CD8-positive, alpha-beta memory T cell (primary cell): Measurements from ENCODE around the gene SIPA1L3. TPM values are rescaled to one million over a fixed set of nuclear protein-coding genes. Genes with fewer than 3 reads are reported as not detected.

ENCODE experiments used
- CTCF ChIA-PET: fragments of 350-600 bp; sonication (Branson Sonifier 250); formaldehyde crosslinking; loops from one replicate; lab custom pipeline; 2021; ENCODE audit warnings: antibody characterized with exemption; lab: Charles Lee
- POLR2A ChIA-PET: fragments of 350-600 bp; sonication (Branson Sonifier 250); formaldehyde crosslinking; loops from one replicate; lab custom pipeline; 2021; ENCODE audit warnings: antibody characterized with exemption; lab: Charles Lee
- DNase-seq, 5 donors: peaks; one replicate each; pipeline versions ENCODE4 v3.0.0 to v3.0.0-alpha.2; 2020 to 2022; ENCODE audit warnings: mixed read lengths in 1 of 5
- H3K27ac ChIP-seq: one replicate; pipeline ENCODE4 v1.7.0; 2013; ENCODE audit warnings: low read depth, mild to moderate bottlenecking, low read length, moderate library complexity
- H3K27me3 ChIP-seq: 2 replicates; pipeline ENCODE4 v1.7.0; 2013; ENCODE audit warnings: low read length, mild to moderate bottlenecking; ENCODE audit not compliant: insufficient read depth, poor library complexity, severe bottlenecking
- H3K36me3 ChIP-seq: 2 replicates; pipeline ENCODE4 v1.7.0; 2013; ENCODE audit warnings: mild to moderate bottlenecking, low read length, moderate library complexity; ENCODE audit not compliant: insufficient read depth
- H3K4me1 ChIP-seq: 2 replicates; pipeline ENCODE4 v1.7.0; 2013; ENCODE audit warnings: mild to moderate bottlenecking, low read length, moderate library complexity; ENCODE audit not compliant: insufficient read depth
- H3K4me3 ChIP-seq: 2 replicates; pipeline ENCODE4 v1.7.0; 2013; ENCODE audit warnings: mild to moderate bottlenecking, low read length
- H3K9me3 ChIP-seq: 2 replicates; pipeline ENCODE4 v1.7.0; 2013; ENCODE audit warnings: mild to moderate bottlenecking, low read length
- H3K27ac Mint-ChIP-seq, 8 donors: one replicate each; pipeline ENCODE4 v1.8.0; 2020 to 2021; ENCODE audit warnings: mixed read lengths in 8 of 8, mild to moderate bottlenecking in 6 of 8, inconsistent platforms in 3 of 8, moderate library complexity in 3 of 8
- H3K27me3 Mint-ChIP-seq, 2 donors: one replicate each; pipeline ENCODE4 v1.8.0; 2020 to 2021; ENCODE audit warnings: mixed read lengths in 2 of 2, mild to moderate bottlenecking in 1 of 2, moderate library complexity in 1 of 2
- H3K36me3 Mint-ChIP-seq, 3 donors: one replicate each; pipeline ENCODE4 v1.8.0; 2020 to 2021; ENCODE audit warnings: mixed read lengths in 3 of 3, inconsistent platforms in 1 of 3, mild to moderate bottlenecking in 1 of 3
- H3K4me1 Mint-ChIP-seq, 3 donors: one replicate each; pipeline ENCODE4 v1.8.0; 2020 to 2021; ENCODE audit warnings: mixed read lengths in 3 of 3, inconsistent platforms in 1 of 3, mild to moderate bottlenecking in 1 of 3
- H3K4me3 Mint-ChIP-seq, 7 donors: one replicate each; pipeline ENCODE4 v1.8.0; 2020 to 2021; ENCODE audit warnings: mixed read lengths in 7 of 7, mild to moderate bottlenecking in 6 of 7, moderate library complexity in 4 of 7, inconsistent platforms in 2 of 7
- H3K9me3 Mint-ChIP-seq, 5 donors: one replicate each; pipeline ENCODE4 v1.8.0; 2020 to 2022; ENCODE audit warnings: mixed read lengths in 5 of 5, mild to moderate bottlenecking in 3 of 5, moderate library complexity in 2 of 5, inconsistent platforms in 1 of 5
- polyA plus RNA-seq: library from polyadenylated mRNA; unstranded; fragments of 300-500 nt; fragmentation: Illumina TruSeq; gene quantifications from one replicate; pipeline ENCODE4 v1.2.3, GENCODE V29; 2021
- total RNA-seq, 2 experiments: library from RNA; stranded (reverse); gene quantifications; one replicate each; pipeline ENCODE4 v1.2.3, GENCODE V29; 2021

SIPA1L3 gene
- total and polyA plus RNA-seq, 3 experiments from 2014 or later = 5.4 to 14.8 (median 11.5) TPM

DNA sequence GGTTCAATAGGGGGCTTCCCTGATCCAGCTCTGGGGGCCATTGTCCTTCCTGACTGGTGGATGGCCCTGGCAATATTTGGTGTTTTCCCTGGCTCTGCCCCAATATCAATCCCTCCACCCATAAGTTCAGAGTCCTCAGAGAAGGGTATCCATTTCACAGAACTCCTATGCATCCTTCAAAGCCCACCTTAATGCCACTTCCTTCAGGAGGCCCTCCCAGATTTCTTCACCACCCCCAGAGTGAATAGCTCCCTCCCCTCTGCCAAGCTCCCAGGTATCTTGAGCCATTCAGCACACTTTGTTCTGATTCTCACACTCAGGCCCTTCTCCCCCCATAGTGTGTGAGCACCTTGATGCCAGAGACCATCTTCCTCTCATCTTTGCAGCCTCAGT is 343.4 kb downstream of the SIPA1L3 start:
- no peak overlapping the region for H3K4me3 ChIP-seq
- Mint-ChIP-seq H3K9me3 (no peaks in the 10 kb centered on the region), H3K4me3 (no peak overlapping the region), H3K27me3 (peaks cover 16 to 22% of the 10 kb centered on the region in 2 donors), H3K4me1 (no peaks in the 10 kb centered on the region), H3K36me3 (no peaks in the 10 kb centered on the region), H3K27ac (no peak overlapping the region)
- ChIA-PET POLR2A (no interaction called here), CTCF (interaction anchor here (0.6 to 1.5 kb wide), 3 partner anchors 8 to 84 kb away, joined by 3 to 5 read pairs (median 3); no protein-coding TSS in a partner anchor)
- no peaks in the 10 kb centered on the region for H3K9me3 ChIP-seq
- no peak for DNase-seq
- no peaks in the 10 kb centered on the region for H3K4me1 ChIP-seq
- no peaks in the 10 kb centered on the region for H3K27me3 ChIP-seq
- no peaks in the 10 kb centered on the region for H3K36me3 ChIP-seq
- no peak overlapping the region for H3K27ac ChIP-seq

DNA sequence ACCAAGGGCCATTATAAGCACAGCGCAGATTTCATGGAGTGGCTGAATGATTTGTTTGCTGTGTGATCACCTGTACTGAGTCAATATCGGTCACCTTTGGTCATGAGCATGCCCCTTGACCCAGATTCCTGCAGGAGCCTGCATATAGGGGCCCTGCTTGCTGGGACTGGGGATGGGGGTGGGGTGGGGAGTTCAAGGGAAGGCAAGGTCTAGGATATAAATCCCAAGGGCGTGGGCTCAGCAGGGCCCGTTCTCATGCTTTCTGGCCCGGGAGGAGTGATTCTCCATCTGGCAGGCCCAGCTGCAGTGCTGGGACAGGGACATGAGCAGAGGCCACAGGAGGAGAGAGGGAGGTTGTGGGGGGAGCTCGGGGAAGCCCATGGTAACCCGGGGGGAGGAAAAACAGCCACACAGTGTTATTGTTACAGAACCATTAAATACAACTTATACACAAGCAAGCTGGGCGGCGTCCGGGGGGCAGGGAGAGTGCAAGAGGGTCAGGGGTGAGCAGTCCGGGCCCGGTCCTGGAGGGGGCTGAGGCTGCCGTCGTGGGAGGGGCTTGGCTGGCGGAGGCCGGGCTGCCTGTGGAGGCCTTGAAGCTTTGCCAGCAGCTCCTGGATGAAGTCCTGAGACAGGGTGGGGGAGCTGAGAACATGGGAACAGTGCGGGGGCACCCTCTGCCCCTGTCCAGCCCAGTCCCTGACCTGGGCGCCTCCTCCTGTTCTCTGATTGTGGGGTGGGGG is 344.0 kb downstream of the SIPA1L3 start:
- no peak overlapping the region for H3K4me3 ChIP-seq
- no peaks in the 10 kb centered on the region for H3K9me3 ChIP-seq
- DNase-seq = no peak
- ChIA-PET CTCF (interaction anchor here (1.1 to 1.5 kb wide), 2 partner anchors 9 to 83 kb away, joined by 3 to 5 read pairs; no protein-coding TSS in a partner anchor), POLR2A (no interaction called here)
- no peak overlapping the region for H3K27ac ChIP-seq
- H3K4me1 ChIP-seq = no peaks in the 10 kb centered on the region
- no peaks in the 10 kb centered on the region for H3K36me3 Mint-ChIP-seq
- H3K36me3 ChIP-seq = no peaks in the 10 kb centered on the region
- H3K27me3 ChIP-seq = no peaks in the 10 kb centered on the region
- no peaks in the 10 kb centered on the region for H3K9me3 Mint-ChIP-seq
- H3K4me3 Mint-ChIP-seq = no peak overlapping the region
- H3K4me1 Mint-ChIP-seq = no peaks in the 10 kb centered on the region
- H3K27me3 Mint-ChIP-seq = peaks cover 20 to 26% of the 10 kb centered on the region in 2 donors
- H3K27ac Mint-ChIP-seq = no peak overlapping the region

DNA sequence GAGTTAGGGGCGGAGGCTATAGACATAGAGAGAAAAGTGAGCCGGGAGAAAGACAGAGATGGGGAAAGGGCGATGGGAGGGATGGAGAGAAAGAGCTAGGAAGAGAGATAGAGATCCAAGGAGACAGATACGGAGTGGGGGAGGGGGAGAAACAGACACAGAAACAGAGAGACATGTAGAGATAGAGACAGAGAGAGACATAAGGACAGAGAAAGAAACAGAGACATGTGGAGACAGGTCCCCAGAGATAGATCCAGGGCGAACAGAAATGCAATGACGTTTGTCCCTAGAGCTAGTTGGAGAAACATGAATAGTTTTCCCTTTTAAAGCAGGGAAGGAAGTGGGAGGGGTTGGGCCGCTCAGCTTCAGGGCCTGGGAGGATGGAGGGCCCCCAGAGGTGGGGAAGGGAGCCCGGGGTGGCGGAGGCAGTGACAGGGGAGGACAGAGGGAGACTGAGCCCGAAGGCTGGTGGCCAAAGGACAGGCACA is 344.6 kb downstream of the SIPA1L3 start:
- Mint-ChIP-seq H3K27ac (no peak overlapping the region), H3K9me3 (no peaks in the 10 kb centered on the region), H3K4me1 (peaks cover 0 to under 1% (median 0%) of the 10 kb centered on the region in 3 donors), H3K36me3 (no peaks in the 10 kb centered on the region), H3K4me3 (no peak overlapping the region), H3K27me3 (peaks cover 21 to 27% of the 10 kb centered on the region in 2 donors)
- H3K27ac ChIP-seq = no peak overlapping the region
- no peaks in the 10 kb centered on the region for H3K27me3 ChIP-seq
- no peaks in the 10 kb centered on the region for H3K9me3 ChIP-seq
- no peak for DNase-seq
- no peaks in the 10 kb centered on the region for H3K4me1 ChIP-seq
- POLR2A ChIA-PET = no interaction called here
- no peak overlapping the region for H3K4me3 ChIP-seq
- CTCF ChIA-PET = interaction anchor here (1.1 kb wide), 1 partner anchor 10 kb away, joined by 3 read pairs; no protein-coding TSS in a partner anchor
- H3K36me3 ChIP-seq = no peaks in the 10 kb centered on the region

DNA sequence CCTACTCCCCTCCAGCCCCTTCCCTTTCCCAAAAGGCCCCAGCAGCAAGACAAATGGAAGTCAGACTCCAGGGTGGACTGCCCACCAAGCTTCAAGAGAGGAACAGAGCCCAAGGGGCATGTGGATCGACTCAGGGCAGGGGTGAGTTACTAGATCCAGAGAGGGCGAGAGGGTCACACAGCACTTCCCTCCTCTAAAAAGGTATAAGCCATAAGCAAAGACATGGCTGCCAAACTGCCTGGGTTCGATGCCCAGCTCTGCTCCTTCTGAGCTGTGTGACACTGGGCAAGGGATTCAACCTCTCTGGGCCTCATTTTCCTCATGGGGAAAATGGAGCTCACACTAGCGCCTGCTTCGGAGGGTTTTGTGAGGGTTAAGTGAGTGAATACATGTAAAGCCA is 345.4 kb downstream of the SIPA1L3 start:
- no peaks in the 10 kb centered on the region for H3K36me3 Mint-ChIP-seq
- peak overlapping the region in 1 of 8 donors; percentile 24 for H3K27ac Mint-ChIP-seq
- Histone ChIP-seq H3K36me3 (no peaks in the 10 kb centered on the region), H3K4me3 (no peak overlapping the region), H3K27me3 (no peaks in the 10 kb centered on the region), H3K4me1 (no peaks in the 10 kb centered on the region), H3K27ac (no peak overlapping the region), H3K9me3 (no peaks in the 10 kb centered on the region)
- H3K9me3 Mint-ChIP-seq = no peaks in the 10 kb centered on the region
- POLR2A ChIA-PET = no interaction called here
- no peak overlapping the region for H3K4me3 Mint-ChIP-seq
- H3K27me3 Mint-ChIP-seq = peaks cover 28 to 34% of the 10 kb centered on the region in 2 donors
- no peak for DNase-seq
- H3K4me1 Mint-ChIP-seq = peaks cover 0 to 6% (median 0%) of the 10 kb centered on the region in 3 donors
- CTCF ChIA-PET = no interaction called here

DNA sequence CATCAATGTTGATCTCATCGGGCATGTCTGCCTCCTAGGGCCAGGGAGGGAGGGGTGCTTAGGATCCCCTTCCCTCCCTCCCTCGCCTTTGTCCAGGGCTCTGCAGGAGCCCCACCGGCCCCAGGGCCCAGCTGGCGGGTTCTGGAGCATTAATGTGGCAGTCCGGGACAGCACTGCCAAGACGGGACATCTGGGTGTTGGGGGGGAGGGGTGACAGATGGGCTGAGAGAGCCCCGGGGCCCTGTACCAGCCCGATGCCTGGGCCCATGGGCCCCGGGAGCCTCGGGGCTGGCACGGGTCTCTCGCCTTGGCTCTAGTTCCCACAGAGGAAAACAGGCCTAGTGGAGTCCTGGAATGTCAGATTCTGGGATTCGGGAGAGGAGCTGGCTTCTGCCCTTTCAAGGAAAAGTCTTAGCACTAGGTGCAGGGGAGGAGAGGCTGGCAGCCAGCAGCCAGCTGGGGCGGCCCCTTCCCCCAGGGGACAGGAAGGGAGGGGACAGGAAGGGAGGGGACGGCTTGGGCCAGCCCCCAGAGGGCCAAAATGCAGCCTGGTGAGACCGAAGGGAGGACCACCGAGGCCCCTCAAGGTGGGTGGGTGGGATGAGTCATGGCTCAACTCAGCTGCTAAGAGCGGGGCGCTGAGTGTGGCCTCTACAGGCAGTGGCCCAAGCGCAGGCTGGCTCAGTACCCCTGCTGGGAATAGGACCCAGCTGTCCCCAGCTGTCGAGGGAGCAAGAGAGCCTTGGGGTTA is 346.1 kb downstream of the SIPA1L3 start:
- Histone ChIP-seq H3K27me3 (no peaks in the 10 kb centered on the region), H3K36me3 (no peaks in the 10 kb centered on the region), H3K27ac (no peak overlapping the region), H3K4me3 (no peak overlapping the region), H3K9me3 (no peaks in the 10 kb centered on the region), H3K4me1 (no peaks in the 10 kb centered on the region)
- POLR2A ChIA-PET = no interaction called here
- CTCF ChIA-PET = no interaction called here
- no peak overlapping the region for H3K27ac Mint-ChIP-seq
- H3K27me3 Mint-ChIP-seq = peaks cover 30 to 37% of the 10 kb centered on the region in 2 donors
- H3K4me3 Mint-ChIP-seq = no peak overlapping the region
- DNase-seq = no peak
- H3K4me1 Mint-ChIP-seq = peaks cover 0 to 6% (median 0%) of the 10 kb centered on the region in 3 donors
- no peaks in the 10 kb centered on the region for H3K36me3 Mint-ChIP-seq
- H3K9me3 Mint-ChIP-seq = no peaks in the 10 kb centered on the region

DNA sequence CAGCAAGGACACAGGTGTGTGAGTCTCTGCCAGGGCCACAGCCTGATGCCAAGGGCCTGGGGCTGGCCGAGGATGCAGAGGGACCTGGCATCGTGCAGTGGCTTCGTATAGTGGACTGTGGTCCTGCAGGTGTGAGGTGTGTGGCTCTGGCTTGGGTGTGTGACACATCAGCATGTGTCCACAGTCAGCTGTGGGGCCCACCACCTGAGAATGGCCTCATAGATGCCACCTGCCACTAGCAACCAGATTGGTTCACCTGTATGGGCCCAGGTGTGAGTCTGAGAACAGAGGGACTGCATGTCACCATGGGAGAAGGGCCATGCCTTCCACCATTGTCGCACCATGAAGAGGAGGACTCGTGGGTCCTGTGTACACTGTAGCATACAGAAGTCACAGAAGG is 346.8 kb downstream of the SIPA1L3 start:
- Mint-ChIP-seq H3K9me3 (no peaks in the 10 kb centered on the region), H3K36me3 (no peaks in the 10 kb centered on the region), H3K27ac (no peak overlapping the region), H3K4me3 (no peak overlapping the region), H3K27me3 (peaks cover 30 to 38% of the 10 kb centered on the region in 2 donors), H3K4me1 (peaks cover 0 to 6% (median 0%) of the 10 kb centered on the region in 3 donors)
- ChIA-PET POLR2A (no interaction called here), CTCF (no interaction called here)
- Histone ChIP-seq H3K36me3 (no peaks in the 10 kb centered on the region), H3K4me3 (no peak overlapping the region), H3K27ac (no peak overlapping the region), H3K4me1 (no peaks in the 10 kb centered on the region), H3K27me3 (no peaks in the 10 kb centered on the region), H3K9me3 (no peaks in the 10 kb centered on the region)
- DNase-seq = no peak

DNA sequence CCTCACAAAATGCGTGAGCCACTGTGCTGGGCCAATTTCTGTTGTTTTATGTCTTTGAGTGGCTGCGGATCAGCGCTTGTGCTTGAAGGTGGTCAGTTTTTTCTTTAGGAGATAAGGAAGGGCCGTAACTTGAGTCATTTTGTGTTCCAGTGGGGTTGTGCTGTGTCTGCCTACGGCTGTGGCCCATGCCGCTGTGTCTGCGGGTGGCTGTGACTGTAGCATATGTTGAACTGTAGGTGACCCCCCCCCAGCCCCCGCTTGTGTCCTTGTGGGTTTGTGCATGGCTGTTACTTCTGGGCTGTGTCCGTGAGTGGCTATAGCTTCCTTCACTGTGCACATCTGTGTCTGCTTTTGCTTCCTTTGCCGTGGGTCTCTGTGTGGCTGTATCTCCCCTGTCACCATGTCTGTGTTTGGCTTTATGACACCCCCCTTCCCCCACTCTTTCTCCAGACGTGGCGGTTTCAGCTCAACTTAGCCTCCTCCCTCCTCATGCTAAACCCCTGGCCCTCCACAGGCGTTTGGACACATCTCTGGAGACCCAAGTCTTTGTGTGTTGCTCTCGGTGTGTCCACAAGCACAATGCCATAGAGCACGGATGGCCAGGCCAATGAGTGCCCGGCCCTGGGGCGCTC is 348.5 kb downstream of the SIPA1L3 start:
- Histone ChIP-seq H3K9me3 (no peaks in the 10 kb centered on the region), H3K4me3 (no peak overlapping the region), H3K36me3 (no peaks in the 10 kb centered on the region), H3K27me3 (no peaks in the 10 kb centered on the region), H3K4me1 (no peaks in the 10 kb centered on the region), H3K27ac (peak overlapping the region; percentile 57)
- peaks cover 33 to 42% of the 10 kb centered on the region in 2 donors for H3K27me3 Mint-ChIP-seq
- H3K36me3 Mint-ChIP-seq = no peaks in the 10 kb centered on the region
- ChIA-PET POLR2A (no interaction called here), CTCF (no interaction called here)
- no peak for DNase-seq
- H3K4me1 Mint-ChIP-seq = peaks cover 0 to 6% (median 0%) of the 10 kb centered on the region in 3 donors
- no peaks in the 10 kb centered on the region for H3K9me3 Mint-ChIP-seq
- peak overlapping the region in 1 of 8 donors; percentile 36 for H3K27ac Mint-ChIP-seq
- H3K4me3 Mint-ChIP-seq = no peak overlapping the region
